Progenitor cell of endocrine pancreas (in vitro differentiated cells): ENCODE measurements around the gene PAK2. TPM values are rescaled to one million over a fixed set of nuclear protein-coding genes. Genes with fewer than 3 reads are reported as not detected.

Source experiments
- DNase-seq: peaks from one replicate; pipeline ENCODE4 v3.0.0; 2021; ENCODE audit warnings: low spot score; ENCODE audit not compliant: unreplicated experiment
- H3K27ac Mint-ChIP-seq: 2 replicates; pipeline ENCODE4 v1.8.0; 2021; ENCODE audit warnings: mild to moderate bottlenecking, moderate library complexity, mixed read lengths
- H3K27me3 Mint-ChIP-seq: 2 replicates; pipeline ENCODE4 v1.8.0; 2021; ENCODE audit warnings: mixed read lengths
- H3K36me3 Mint-ChIP-seq: 2 replicates; pipeline ENCODE4 v1.8.0; 2022; ENCODE audit warnings: mixed read lengths; ENCODE audit not compliant: insufficient read depth
- H3K4me1 Mint-ChIP-seq: 2 replicates; pipeline ENCODE4 v1.8.0; 2021; ENCODE audit warnings: low read depth, mixed read lengths
- H3K4me3 Mint-ChIP-seq: 2 replicates; pipeline ENCODE4 v1.8.0; 2021; ENCODE audit warnings: low read depth, mild to moderate bottlenecking, moderate library complexity, mixed read lengths
- H3K9me3 Mint-ChIP-seq: 2 replicates; pipeline ENCODE4 v1.8.0; 2021; ENCODE audit warnings: low read depth, mixed read lengths
- CTCF ChIP-seq: fragments of 200-600 bp; sonication (generic); IDR thresholded peaks from one replicate; pipeline ENCODE4 v1.5.0; 2021; ENCODE audit warnings: antibody characterized with exemption, mild to moderate bottlenecking; ENCODE audit not compliant: unreplicated experiment
- total RNA-seq: library from RNA; stranded (reverse); gene quantifications from 2 replicates; pipeline ENCODE4 v1.2.1, GENCODE V29; 2021

Gene PAK2
- total RNA-seq, 1 donor from 2014 or later: 72.1 TPM

DNA sequence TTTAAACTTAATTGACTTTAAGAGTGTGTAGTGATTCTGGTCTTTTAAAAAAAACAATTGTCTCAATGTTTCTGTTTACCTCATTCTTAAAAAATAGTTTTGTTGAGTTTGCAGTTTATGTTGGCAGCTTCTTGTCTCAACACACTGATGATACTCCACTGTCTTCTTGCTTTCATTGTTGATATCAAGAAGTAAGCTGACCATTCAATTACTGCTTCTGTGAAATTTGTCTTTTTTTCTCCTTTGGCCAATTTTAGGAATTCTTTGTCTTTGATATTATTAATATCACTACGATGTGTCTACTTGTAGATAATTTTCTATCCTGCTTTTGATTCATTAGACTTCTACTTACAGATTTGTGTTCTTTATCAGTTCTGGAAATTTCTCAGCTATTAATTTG, 31.4 kb downstream of the PAK2 start:
- Mint-ChIP-seq H3K36me3 (peaks cover 24% of the 10 kb centered on the region), H3K4me3 (no peak overlapping the region), H3K27ac (no peak overlapping the region), H3K9me3 (peaks cover 8% of the 10 kb centered on the region), H3K4me1 (peaks cover 17% of the 10 kb centered on the region), H3K27me3 (no peaks in the 10 kb centered on the region)
- no peak for DNase-seq
- no peak for TF ChIP-seq CTCF

- Mint-ChIP-seq H3K4me3 (no peak overlapping the region), H3K27me3 (no peaks in the 10 kb centered on the region), H3K36me3 (peaks cover 24% of the 10 kb centered on the region), H3K27ac (peak overlapping the region; percentile 54), H3K4me1 (peaks cover 17% of the 10 kb centered on the region), H3K9me3 (peaks cover 10% of the 10 kb centered on the region)
- no peak for DNase-seq
- no peak for TF ChIP-seq CTCF
Observed at GRCh38 chr3:196772102-196772501, 32.4 kb downstream of the PAK2 start.

- DNase-seq: no peak
- Mint-ChIP-seq H3K27ac (peak overlapping the region; percentile 65), H3K36me3 (peaks cover 28% of the 10 kb centered on the region), H3K4me1 (peaks cover 18% of the 10 kb centered on the region), H3K27me3 (no peaks in the 10 kb centered on the region), H3K9me3 (peaks cover 10% of the 10 kb centered on the region), H3K4me3 (no peak overlapping the region)
- no peak for TF ChIP-seq CTCF
Observed at GRCh38 chr3:196772897-196773296, 33.2 kb downstream of the PAK2 start.

DNA sequence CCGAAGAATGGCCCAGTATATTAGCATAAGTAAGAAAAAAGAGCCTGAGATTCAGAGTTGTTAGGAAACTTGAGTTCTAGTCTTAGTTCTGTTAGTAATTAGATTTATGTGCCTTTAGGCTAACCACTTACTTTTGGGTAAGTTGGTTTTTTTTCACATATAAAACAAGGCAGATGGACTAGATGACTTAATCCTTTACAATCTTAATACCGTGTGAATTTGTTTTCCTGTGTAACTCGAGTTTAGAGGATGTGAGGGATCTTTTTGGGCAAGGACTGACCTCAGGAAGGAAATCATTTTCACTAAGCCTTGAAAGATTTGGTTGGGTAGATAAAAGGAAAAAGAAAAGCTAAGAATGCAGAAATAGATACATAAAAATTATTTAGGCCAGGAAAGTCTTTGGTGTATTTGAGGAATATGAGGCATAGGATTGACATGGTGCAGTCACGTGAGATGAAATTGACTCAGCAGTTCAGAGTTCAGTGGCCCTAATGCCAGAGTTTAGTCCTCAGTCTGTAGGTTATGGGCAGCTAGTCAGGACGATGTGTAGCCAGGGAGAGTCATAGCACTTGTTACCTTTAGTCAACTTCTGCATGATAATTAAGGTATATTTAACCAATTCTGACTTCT, 34.6 kb downstream of the PAK2 start:
- TF ChIP-seq CTCF: no peak
- Mint-ChIP-seq H3K27ac (peak overlapping the region; percentile 49), H3K4me3 (no peak overlapping the region), H3K36me3 (peaks cover 35% of the 10 kb centered on the region), H3K4me1 (peaks cover 18% of the 10 kb centered on the region), H3K9me3 (peaks cover 13% of the 10 kb centered on the region), H3K27me3 (no peaks in the 10 kb centered on the region)
- DNase-seq: no peak

DNA sequence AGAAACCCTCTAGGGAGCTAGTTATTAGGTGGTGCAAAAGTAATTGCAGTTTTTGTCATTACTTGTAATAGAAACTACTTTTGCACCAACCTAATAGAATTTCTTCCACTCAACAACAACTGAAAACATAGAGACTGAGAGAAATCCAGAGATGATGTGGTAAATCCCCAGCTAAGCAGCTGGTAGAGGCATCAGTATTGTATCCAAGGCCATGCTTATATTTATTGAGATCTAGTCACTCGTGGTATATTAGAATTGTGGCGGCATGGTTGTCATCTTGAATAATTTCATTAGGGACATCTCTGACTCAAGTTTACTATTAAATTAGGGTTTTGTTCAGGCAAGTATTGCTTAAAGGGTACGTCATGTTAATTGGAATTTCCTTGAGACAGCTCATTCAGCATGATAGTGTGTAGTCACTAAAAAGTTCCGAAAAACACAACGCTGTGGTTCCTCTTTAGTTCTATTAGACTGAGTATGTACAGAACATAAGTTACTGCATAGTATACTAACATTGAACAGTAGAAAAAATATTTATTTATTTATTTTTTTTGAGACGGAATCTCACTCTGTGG, 35.3 kb downstream of the PAK2 start:
- no peak for DNase-seq
- no peaks in the 10 kb centered on the region for H3K27me3 Mint-ChIP-seq
- peaks cover 39% of the 10 kb centered on the region for H3K36me3 Mint-ChIP-seq
- no peak overlapping the region for H3K4me3 Mint-ChIP-seq
- TF ChIP-seq CTCF: no peak
- H3K4me1 Mint-ChIP-seq: peaks cover 18% of the 10 kb centered on the region
- H3K9me3 Mint-ChIP-seq: peaks cover 16% of the 10 kb centered on the region
- peak overlapping the region; percentile 26 for H3K27ac Mint-ChIP-seq
